Neural cell (in vitro differentiated cells): ENCODE measurements around the gene ZNF224. TPM values are rescaled to one million over a fixed set of nuclear protein-coding genes. Genes with fewer than 3 reads are reported as not detected.

ENCODE experiments used
- H2AFZ ChIP-seq: fragments of 200-600, 300-800 bp; sonication (generic), shearing (Covaris generic); 2 replicates; pipeline ENCODE4 v1.6.0; 2014; ENCODE audit warnings: low read depth, mild to moderate bottlenecking, antibody characterized with exemption, low read length, moderate library complexity
- H3F3A ChIP-seq: fragments of 200-600 bp; shearing (Covaris generic); 2 replicates; pipeline ENCODE4 v1.6.1; 2016; ENCODE audit warnings: mild to moderate bottlenecking, moderate library complexity, mixed read lengths, antibody characterized with exemption, low read length; ENCODE audit not compliant: insufficient read depth, poor library complexity, severe bottlenecking
- H3K27ac ChIP-seq: fragments of 200-600, 300-800 bp; sonication (generic), shearing (Covaris generic); 2 replicates; pipeline ENCODE4 v1.5.1; 2014; ENCODE audit warnings: mild to moderate bottlenecking, low read length, moderate library complexity
- H3K27me3 ChIP-seq: fragments of 300-800, 200-600 bp; sonication (generic), shearing (Covaris generic); 2 replicates; pipeline ENCODE4 v1.6.0; 2014; ENCODE audit warnings: mild to moderate bottlenecking, low read depth, low read length, moderate library complexity; ENCODE audit not compliant: insufficient read depth
- H3K36me3 ChIP-seq: fragments of 300-800, 200-600 bp; sonication (generic), shearing (Covaris generic); 2 replicates; pipeline ENCODE4 v1.5.1; 2014; ENCODE audit warnings: mild to moderate bottlenecking, antibody characterized with exemption, low read length, moderate library complexity; ENCODE audit not compliant: insufficient read depth
- H3K4me2 ChIP-seq: fragments of 300-800, 200-600 bp; sonication (generic), shearing (Covaris generic); 2 replicates; pipeline ENCODE4 v1.6.0; 2014; ENCODE audit warnings: mild to moderate bottlenecking, low read length
- H3K4me3 ChIP-seq: fragments of 300-800, 200-600 bp; sonication (generic), shearing (Covaris generic); 2 replicates; pipeline ENCODE4 v1.5.1; 2014; ENCODE audit warnings: mild to moderate bottlenecking, low read length, moderate library complexity
- H3K79me2 ChIP-seq: fragments of 200-600 bp; shearing (Covaris generic); replicated peaks from 2 replicates; pipeline ENCODE4 v1.6.0; 2014; ENCODE audit warnings: mild to moderate bottlenecking, low read length, moderate library complexity; ENCODE audit not compliant: insufficient read depth
- H3K9ac ChIP-seq: fragments of 300-800, 200-600 bp; sonication (generic), shearing (Covaris generic); 2 replicates; pipeline ENCODE4 v1.6.1; 2016; ENCODE audit warnings: mild to moderate bottlenecking, low read length, mixed read lengths
- H3K9me2 ChIP-seq: fragments of 200-600 bp; shearing (Covaris generic); 2 replicates; pipeline ENCODE4 v1.6.1; 2016; ENCODE audit warnings: mild to moderate bottlenecking, low read length, mixed read lengths; ENCODE audit not compliant: insufficient read depth
- H3K9me3 ChIP-seq: fragments of 200-600, 300-800 bp; sonication (generic), shearing (Covaris generic); 2 replicates; pipeline ENCODE4 v1.6.1; 2016; ENCODE audit warnings: mild to moderate bottlenecking, mixed run types, low read length, moderate library complexity, mixed read lengths
- H4K20me1 ChIP-seq: fragments of 200-600 bp; shearing (Covaris generic); 2 replicates; pipeline ENCODE4 v1.6.1; 2016; ENCODE audit warnings: mild to moderate bottlenecking, mixed run types; ENCODE audit not compliant: insufficient read depth
- CTCF ChIP-seq: fragments of 450-650 bp; IDR thresholded peaks from 2 replicates; pipeline ENCODE4 v1.5.1; 2014; ENCODE audit warnings: antibody characterized with exemption, mild to moderate bottlenecking, moderate library complexity; ENCODE audit not compliant: poor library complexity, severe bottlenecking
- EP300 ChIP-seq: fragments of 450-650 bp; conservative IDR thresholded peaks from 2 replicates; pipeline ENCODE4 v1.6.1; 2014; ENCODE audit warnings: antibody characterized with exemption, mild to moderate bottlenecking, moderate library complexity; ENCODE audit not compliant: poor library complexity, severe bottlenecking
- EZH2 ChIP-seq: fragments of 200-600, 300-800 bp; shearing (Covaris generic), sonication (generic); IDR thresholded peaks from 2 replicates; pipeline ENCODE4 v1.6.1; 2014; ENCODE audit warnings: antibody characterized with exemption, low read length, borderline replicate concordance, mild to moderate bottlenecking; ENCODE audit not compliant: insufficient read depth, poor library complexity, severe bottlenecking
- MXI1 ChIP-seq: fragments of 450-650 bp; conservative IDR thresholded peaks from 2 replicates; pipeline ENCODE4 v1.6.1; 2014; ENCODE audit warnings: antibody characterized with exemption, mild to moderate bottlenecking; ENCODE audit not compliant: poor library complexity, severe bottlenecking
- POLR2AphosphoS5 ChIP-seq: IDR thresholded peaks from 2 replicates; pipeline ENCODE4 v1.6.1; 2012
- RAD21 ChIP-seq: fragments of 450-650 bp; conservative IDR thresholded peaks from 2 replicates; pipeline ENCODE4 v1.6.1; 2014; ENCODE audit warnings: antibody characterized with exemption, mild to moderate bottlenecking, moderate library complexity
- SMC3 ChIP-seq: fragments of 450-650 bp; conservative IDR thresholded peaks from 2 replicates; pipeline ENCODE4 v1.6.1; 2014; ENCODE audit warnings: antibody characterized with exemption, mild to moderate bottlenecking, moderate library complexity; ENCODE audit not compliant: poor library complexity
- TAF1 ChIP-seq: IDR thresholded peaks from 2 replicates; pipeline ENCODE4 v1.6.1; 2012; ENCODE audit warnings: low read depth
- polyA plus RNA-seq: library from polyadenylated mRNA; depleted of rRNA; stranded (reverse); fragments of >200 nt; gene quantifications from 2 replicates; pipeline ENCODE4 v1.2.3, GENCODE V29; 2014
- TF ChIP-seq, protein P1 (sequence below): IDR thresholded peaks from 2 replicates; pipeline ENCODE4 v1.6.1; 2012; ENCODE audit warnings: borderline replicate concordance

ZNF224 gene
- polyA plus RNA-seq, 1 donor from 2014 or later = 41.8 TPM

- Histone ChIP-seq H3K27me3 (no peaks in the 10 kb centered on the region), H3K27ac (no peak overlapping the region), H3K9ac (no peak overlapping the region), H3K9me2 (no peaks in the 10 kb centered on the region), H3K4me2 (no peak overlapping the region), H4K20me1 (no peaks in the 10 kb centered on the region), H3F3A (no peaks in the 10 kb centered on the region), H3K9me3 (peaks cover 5% of the 10 kb centered on the region), H3K79me2 (peaks cover 7% of the 10 kb centered on the region), H2AFZ (no peak overlapping the region), H3K36me3 (peaks cover 32% of the 10 kb centered on the region), H3K4me3 (no peak overlapping the region)
- TF ChIP-seq EZH2 (no peak), MXI1 (no peak), TAF1 (no peak), SMC3 (no peak), POLR2AphosphoS5 (no peak), EP300 (no peak), CTCF (no peak), RAD21 (no peak)
- TF ChIP-seq, protein P1, sequence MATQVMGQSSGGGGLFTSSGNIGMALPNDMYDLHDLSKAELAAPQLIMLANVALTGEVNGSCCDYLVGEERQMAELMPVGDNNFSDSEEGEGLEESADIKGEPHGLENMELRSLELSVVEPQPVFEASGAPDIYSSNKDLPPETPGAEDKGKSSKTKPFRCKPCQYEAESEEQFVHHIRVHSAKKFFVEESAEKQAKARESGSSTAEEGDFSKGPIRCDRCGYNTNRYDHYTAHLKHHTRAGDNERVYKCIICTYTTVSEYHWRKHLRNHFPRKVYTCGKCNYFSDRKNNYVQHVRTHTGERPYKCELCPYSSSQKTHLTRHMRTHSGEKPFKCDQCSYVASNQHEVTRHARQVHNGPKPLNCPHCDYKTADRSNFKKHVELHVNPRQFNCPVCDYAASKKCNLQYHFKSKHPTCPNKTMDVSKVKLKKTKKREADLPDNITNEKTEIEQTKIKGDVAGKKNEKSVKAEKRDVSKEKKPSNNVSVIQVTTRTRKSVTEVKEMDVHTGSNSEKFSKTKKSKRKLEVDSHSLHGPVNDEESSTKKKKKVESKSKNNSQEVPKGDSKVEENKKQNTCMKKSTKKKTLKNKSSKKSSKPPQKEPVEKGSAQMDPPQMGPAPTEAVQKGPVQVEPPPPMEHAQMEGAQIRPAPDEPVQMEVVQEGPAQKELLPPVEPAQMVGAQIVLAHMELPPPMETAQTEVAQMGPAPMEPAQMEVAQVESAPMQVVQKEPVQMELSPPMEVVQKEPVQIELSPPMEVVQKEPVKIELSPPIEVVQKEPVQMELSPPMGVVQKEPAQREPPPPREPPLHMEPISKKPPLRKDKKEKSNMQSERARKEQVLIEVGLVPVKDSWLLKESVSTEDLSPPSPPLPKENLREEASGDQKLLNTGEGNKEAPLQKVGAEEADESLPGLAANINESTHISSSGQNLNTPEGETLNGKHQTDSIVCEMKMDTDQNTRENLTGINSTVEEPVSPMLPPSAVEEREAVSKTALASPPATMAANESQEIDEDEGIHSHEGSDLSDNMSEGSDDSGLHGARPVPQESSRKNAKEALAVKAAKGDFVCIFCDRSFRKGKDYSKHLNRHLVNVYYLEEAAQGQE = no peak
Measured at GRCh38 chr19:44107751-44108150, 13.6 kb downstream of the ZNF224 start.

DNA sequence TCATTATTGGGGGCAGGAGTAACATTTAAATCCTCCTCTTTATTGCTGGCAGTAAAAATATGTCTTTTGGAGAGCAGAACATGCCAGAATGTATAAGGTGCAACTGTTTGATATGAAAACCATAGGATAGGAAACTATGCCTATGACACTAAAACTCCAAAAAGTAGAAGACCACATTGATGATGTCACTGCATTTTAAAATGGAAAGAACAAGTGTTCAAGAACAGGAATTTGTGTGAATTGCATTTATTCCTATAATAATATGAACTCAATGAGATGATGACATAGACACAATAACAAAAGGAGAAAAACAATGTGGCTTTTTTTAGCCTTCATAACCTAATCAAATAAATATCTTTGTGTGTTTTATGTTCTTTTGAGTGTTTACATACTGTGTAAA lies 15.3 kb downstream of the ZNF224 start:
- Histone ChIP-seq H3K9ac (no peak overlapping the region), H3K4me2 (no peak overlapping the region), H4K20me1 (no peaks in the 10 kb centered on the region), H2AFZ (no peak overlapping the region), H3K79me2 (peaks cover 12% of the 10 kb centered on the region), H3F3A (no peaks in the 10 kb centered on the region), H3K36me3 (peaks cover 26% of the 10 kb centered on the region), H3K9me3 (peaks cover 5% of the 10 kb centered on the region), H3K27me3 (no peaks in the 10 kb centered on the region), H3K9me2 (no peaks in the 10 kb centered on the region), H3K27ac (no peak overlapping the region), H3K4me3 (no peak overlapping the region)
- TF ChIP-seq RAD21 = no peak
- TF ChIP-seq, protein P1 = no peak
